IMR-90 (cell line): Measurements from ENCODE around the gene CORO7. TPM values are rescaled to one million over a fixed set of nuclear protein-coding genes. Genes with fewer than 3 reads are reported as not detected.

Source experiments
- ATAC-seq: fragments of 200-7000 bp; cut with Tn5 transposase; 2 replicates; pipeline ENCODE4 v1.9.1; 2020; ENCODE audit warnings: low read depth, mild to moderate bottlenecking, moderate library complexity
- Bru-seq: library from RNA; stranded (reverse); fragments of 400-500 nt; gene quantifications from one replicate; lab custom pipeline; 2021; lab: Mats Ljungman, UMichigan
- BruChase-seq, 2 experiments: library from RNA; stranded (reverse); fragments of 400-500 nt; gene quantifications; one replicate each; lab custom pipeline; 2021; lab: Mats Ljungman, UMichigan
- BruUV-seq: library from RNA; stranded (reverse); fragments of 400-500 nt; replicated peaks from 2 replicates; lab custom pipeline; 2021; lab: Mats Ljungman, UMichigan
- CTCF ChIA-PET: fragments of 300-600 bp; formaldehyde crosslinking; extraction: SDS; loops from one replicate; lab custom pipeline; 2021; ENCODE audit warnings: antibody characterized with exemption; lab: Yijun Ruan, JAX
- POLR2A ChIA-PET: fragments of 300-600 bp; sonication (Branson Sonifier 250); formaldehyde crosslinking; loops from one replicate; lab custom pipeline; 2022; ENCODE audit warnings: antibody characterized with exemption; ENCODE audit not compliant: unreplicated experiment; lab: Charles Lee
- DNase-seq: peaks from one replicate; pipeline ENCODE4 v3.0.0; 2013
- H2AFZ ChIP-seq: replicated peaks from 2 replicates; pipeline ENCODE3; 2013; ENCODE audit warnings: low read length, mild to moderate bottlenecking; ENCODE audit not compliant: poor library complexity
- H2AK5ac ChIP-seq: 2 replicates; pipeline ENCODE4 v1.6.1; 2013; ENCODE audit warnings: low read depth, low read length, inconsistent platforms
- H2AK9ac ChIP-seq: replicated peaks from 2 replicates; pipeline ENCODE3; 2013; ENCODE audit warnings: mild to moderate bottlenecking, low read depth, low read length, moderate library complexity; ENCODE audit not compliant: poor library complexity
- H2BK120ac ChIP-seq: 2 replicates; pipeline ENCODE4 v1.6.1; 2013; ENCODE audit warnings: low read depth, low read length, inconsistent platforms
- H2BK15ac ChIP-seq: 3 replicates; pipeline ENCODE4 v1.6.1; 2013; ENCODE audit warnings: low read depth, low read length, inconsistent platforms
- H2BK20ac ChIP-seq: 2 replicates; pipeline ENCODE4 v1.6.1; 2013; ENCODE audit warnings: low read depth, mild to moderate bottlenecking, inconsistent platforms, low read length, moderate library complexity
- H2BK5ac ChIP-seq: 2 replicates; pipeline ENCODE4 v1.6.1; 2013; ENCODE audit warnings: mild to moderate bottlenecking, low read depth, low read length, inconsistent platforms; ENCODE audit not compliant: poor library complexity, severe bottlenecking
- H3K14ac ChIP-seq: replicated peaks from 2 replicates; pipeline ENCODE4 v1.6.1; 2013; ENCODE audit warnings: low read depth, low read length, inconsistent platforms
- H3K18ac ChIP-seq: 2 replicates; pipeline ENCODE4 v1.6.1; 2013; ENCODE audit warnings: low read depth, low read length, control low read depth
- H3K23ac ChIP-seq: 2 replicates; pipeline ENCODE4 v1.6.1; 2013; ENCODE audit warnings: low read depth, low read length, inconsistent platforms
- H3K27ac ChIP-seq: 2 replicates; pipeline ENCODE4 v1.5.1; 2013; ENCODE audit warnings: mild to moderate bottlenecking, control low read depth, low read length; ENCODE audit not compliant: insufficient read depth
- H3K27me3 ChIP-seq: 2 replicates; pipeline ENCODE4 v1.6.1; 2013; ENCODE audit warnings: low read length; ENCODE audit not compliant: control insufficient read depth, insufficient read depth
- H3K36me3 ChIP-seq: 2 replicates; pipeline ENCODE4 v1.6.1; 2013; ENCODE audit warnings: low read length, mixed read lengths; ENCODE audit not compliant: control insufficient read depth, insufficient read depth
- H3K4ac ChIP-seq: 2 replicates; pipeline ENCODE4 v1.6.1; 2013; ENCODE audit warnings: low read depth, low read length, inconsistent platforms
- H3K4me1 ChIP-seq: 2 replicates; pipeline ENCODE4 v1.6.1; 2013; ENCODE audit warnings: low read length, mixed read lengths; ENCODE audit not compliant: control insufficient read depth, insufficient read depth
- H3K4me2 ChIP-seq: 2 replicates; pipeline ENCODE4 v1.6.1; 2013; ENCODE audit warnings: low read depth, mild to moderate bottlenecking, control low read depth, low read length, moderate library complexity
- H3K4me3 ChIP-seq: 2 replicates; pipeline ENCODE4 v1.5.1; 2013; ENCODE audit warnings: low read depth, mild to moderate bottlenecking, control low read depth, low read length, moderate library complexity; ENCODE audit not compliant: insufficient read depth
- H3K56ac ChIP-seq: 2 replicates; pipeline ENCODE4 v1.6.1; 2013; ENCODE audit warnings: low read length, inconsistent platforms; ENCODE audit not compliant: insufficient read depth; ENCODE audit errors: extremely low read depth
- H3K79me1 ChIP-seq, 2 experiments: 2 replicates each; pipeline ENCODE4 v1.6.1; 2013; ENCODE audit warnings: low read length in 2 of 2, inconsistent platforms in 1 of 2, low read depth in 1 of 2
- H3K9ac ChIP-seq: 2 replicates; pipeline ENCODE4 v1.6.1; 2013; ENCODE audit warnings: low read depth, low read length, control low read depth
- H3K9me1 ChIP-seq: 2 replicates; pipeline ENCODE4 v1.6.1; 2013; ENCODE audit warnings: low read length, inconsistent platforms; ENCODE audit not compliant: insufficient read depth
- H3K9me3 ChIP-seq: 2 replicates; pipeline ENCODE4 v1.6.1; 2013; ENCODE audit warnings: low read length; ENCODE audit not compliant: control insufficient read depth, insufficient read depth
- H4K20me1 ChIP-seq: 2 replicates; pipeline ENCODE4 v1.6.1; 2013; ENCODE audit warnings: low read length, inconsistent platforms; ENCODE audit not compliant: insufficient read depth
- H4K5ac ChIP-seq: 2 replicates; pipeline ENCODE4 v1.6.1; 2013; ENCODE audit warnings: mild to moderate bottlenecking, low read depth, low read length, control low read depth
- H4K8ac ChIP-seq, 2 experiments: 2 replicates each; pipeline ENCODE4 v1.6.1; 2013; ENCODE audit warnings: low read depth in 2 of 2, low read length in 2 of 2, control low read depth in 1 of 2, inconsistent platforms in 1 of 2
- H4K91ac ChIP-seq: 2 replicates; pipeline ENCODE4 v1.6.1; 2013; ENCODE audit warnings: low read depth, low read length, inconsistent platforms; ENCODE audit not compliant: insufficient read depth
- BHLHE40 ChIP-seq: fragments of 150-350 bp; IDR thresholded peaks from 2 replicates; pipeline ENCODE4 v1.6.1; 2016; ENCODE audit warnings: mild to moderate bottlenecking, low read depth, low read length
- ELK1 ChIP-seq: fragments of 150-350 bp; IDR thresholded peaks from 2 replicates; pipeline ENCODE4 v1.6.1; 2016; ENCODE audit warnings: low read depth, mild to moderate bottlenecking, low read length, moderate library complexity, borderline replicate concordance
- MAZ ChIP-seq: IDR thresholded peaks from 2 replicates; pipeline ENCODE4 v1.6.1; 2012; ENCODE audit warnings: low read depth, mild to moderate bottlenecking, low read length, improper control_type of control experiment, moderate library complexity, borderline replicate concordance
- NFE2L2 ChIP-seq: fragments of 150-350 bp; IDR thresholded peaks from 2 replicates; pipeline ENCODE4 v1.6.1; 2016; ENCODE audit warnings: low read depth, mild to moderate bottlenecking, low read length
- POLR2A ChIP-seq: IDR thresholded peaks from 2 replicates; pipeline ENCODE4 v1.6.1; 2012; ENCODE audit warnings: mild to moderate bottlenecking, low read depth, low read length
- RAD21 ChIP-seq: IDR thresholded peaks from 2 replicates; pipeline ENCODE4 v1.6.1; 2012; ENCODE audit warnings: low read length, improper control_type of control experiment
- RCOR1 ChIP-seq: IDR thresholded peaks from 2 replicates; pipeline ENCODE4 v1.6.1; 2012; ENCODE audit warnings: mild to moderate bottlenecking, low read length, improper control_type of control experiment; ENCODE audit not compliant: insufficient replicate concordance
- RFX5 ChIP-seq: IDR thresholded peaks from 2 replicates; pipeline ENCODE4 v1.8.0; 2012; ENCODE audit warnings: low read depth, mild to moderate bottlenecking, low read length, moderate library complexity
- USF2 ChIP-seq: fragments of 150-350 bp; IDR thresholded peaks from 2 replicates; pipeline ENCODE4 v1.6.1; 2017; ENCODE audit warnings: mild to moderate bottlenecking, antibody characterized with exemption, low read length, low read depth
- WGBS, 2 experiments: methylation state at CpG; one replicate each; pipeline versions ENCODE4 v1.1.5 to v1.1.7; 2013; ENCODE audit warnings: missing lambda C conversion rate in 2 of 2; ENCODE audit not compliant: insufficient read length in 1 of 2; ENCODE audit errors: extremely low coverage in 2 of 2; 5-methylcytosine and 5-hydroxymethylcytosine counted together
- dilution Hi-C: fragments of 300-500 bp; cut with HindIII; formaldehyde crosslinking; loops from one replicate; pipeline ENCODE4 v1.14.3; 2018; ENCODE audit warnings: low sequenced_read_pairs; ENCODE audit not compliant: unreplicated experiment
- in situ Hi-C: fragments of 300-500 bp; cut with MboI; formaldehyde crosslinking; loops from 3 replicates; pipeline ENCODE4 v1.14.3; 2019; ENCODE audit warnings: low sequenced_read_pairs, inconsistent platforms, mixed read lengths
- intact Hi-C: fragments of 100-400 bp; cut with micrococcal nuclease; formaldehyde crosslinking; loops from 2 replicates; pipeline ENCODE4 v1.10.0; 2022
- long read RNA-seq: library from polyadenylated mRNA; unstranded; transcript quantifications from one replicate; pipeline ENCODE4 v2.0.0, GENCODE V29; 2021; ENCODE audit not compliant: unreplicated experiment
- polyA plus RNA-seq, 3 experiments: library from polyadenylated mRNA; depleted of rRNA; stranded (reverse); fragments of >200 nt; gene quantifications; 2 replicates each; pipeline ENCODE4 v1.2.3, GENCODE V29; 2012; ENCODE audit warnings: low replicate concordance in 1 of 3
- total RNA-seq: library from RNA; depleted of rRNA; stranded (reverse); fragments of >200 nt; gene quantifications from 2 replicates; pipeline ENCODE4 v1.2.3, GENCODE V29; 2012; rRNA removed
- TF ChIP-seq, protein P1 (sequence below): conservative IDR thresholded peaks from 2 replicates; pipeline ENCODE4 v1.5.1; 2012; ENCODE audit warnings: mild to moderate bottlenecking, low read depth, low read length, improper control_type of control experiment

CORO7 gene
- 6.3 and 7.8 TPM in 2 replicates for total RNA-seq
- polyA plus RNA-seq (2012; rRNA removed), result 23.6 and 26.7 TPM in 2 replicates
- polyA plus RNA-seq (2012; cell fraction: cytosol; rRNA removed), result 4.2 and 9.3 TPM in 2 replicates
- polyA plus RNA-seq (2012; cell fraction: nucleus; rRNA removed; ENCODE audit: low replicate concordance), result 135 and 301 TPM in 2 replicates
- Bru-seq, nascent RNA, result percentile 56 among the genes with signal in this experiment
- percentile 68 among the genes with signal in this experiment for BruChase-seq, experiment 1, labeled RNA remaining after a 6-hour chase
- percentile 47 among the genes with signal in this experiment for BruChase-seq, experiment 2, labeled RNA remaining after a 2-hour chase
- long read RNA-seq, partial matches to known transcripts, result 4 of 15 reads
- long read RNA-seq, other reads (novel, unspliced or antisense), result 9 of 15 reads

DNA sequence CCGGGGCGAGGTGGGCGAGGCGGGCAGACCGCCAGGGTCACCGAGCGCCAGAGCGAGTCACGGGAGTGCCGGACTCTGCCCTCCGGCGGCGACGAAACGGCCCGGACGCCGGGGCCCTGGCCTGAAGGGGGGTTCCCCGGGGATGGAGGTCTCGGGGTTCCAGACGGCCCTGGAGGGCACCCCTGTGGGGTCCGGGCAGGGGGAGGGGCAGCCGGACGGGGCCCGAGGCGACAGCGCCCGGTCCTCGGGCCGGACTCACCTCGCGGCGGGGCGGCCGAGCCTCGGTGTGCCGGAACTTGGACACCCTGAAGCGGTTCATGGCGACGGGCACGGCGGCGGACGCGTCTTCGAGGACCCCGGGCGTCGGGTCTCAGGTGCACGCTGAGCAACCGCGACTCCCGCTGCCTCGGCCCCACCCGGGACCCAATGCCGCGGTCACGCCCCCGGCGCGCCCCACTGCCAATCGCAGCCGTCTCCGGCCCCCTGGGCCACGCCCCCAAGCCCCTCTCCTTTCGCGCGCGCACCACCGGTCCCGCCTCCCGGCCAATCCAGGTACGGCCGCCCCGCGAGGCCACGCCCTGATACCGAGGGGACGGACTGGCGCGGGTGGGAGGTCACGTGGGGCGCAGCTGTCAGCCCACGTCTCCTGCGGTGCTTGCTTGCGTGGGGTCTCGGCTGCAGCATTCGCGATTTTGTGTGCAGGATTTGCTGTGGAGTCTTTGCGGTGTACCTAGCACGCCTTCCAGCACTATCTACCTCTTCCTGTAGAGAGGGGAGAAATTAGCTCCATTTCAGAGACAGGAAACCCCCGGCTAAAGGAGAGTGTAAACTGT, at the start of gene CORO7:
CORO7 (minus strand) TSS at position 397 of the 833 bp plus-strand sequence; CDS start at position 319, 78 bp downstream.
- Histone ChIP-seq H2BK120ac (peak within 1 kb of the TSS; percentile 3; the same call in 1 of the 2 replicates), H3K9me1 (peaks cover 12% of the 10 kb centered on the region), H2BK5ac (peak within 1 kb of the TSS; percentile 11), H3K56ac (no peak within 1 kb of the TSS; the same call in 1 of the 2 replicates), H3K4me1 (peaks cover 9% of the 10 kb centered on the region), H3K4me3 (peak within 1 kb of the TSS; percentile 79), H3K14ac (peak within 1 kb of the TSS; percentile 85), H3K4me2 (peak within 1 kb of the TSS; percentile 99), H3K36me3 (peaks cover 7% of the 10 kb centered on the region), H2BK20ac (no peak within 1 kb of the TSS), H3K23ac (peak within 1 kb of the TSS; percentile 96), H3K9ac (peak within 1 kb of the TSS; percentile 56), H2AFZ (peak within 1 kb of the TSS; percentile 93), H3K27ac (peak within 1 kb of the TSS; percentile 65), H2AK9ac (peak within 1 kb of the TSS; percentile 97), H3K18ac (no peak within 1 kb of the TSS), H3K9me3 (no peaks in the 10 kb centered on the region), H4K8ac (peak within 1 kb of the TSS in 1 of 2 experiments; percentile 87; a peak in 3 of 4 replicates), H3K79me1 (peaks cover 15 to 44% of the 10 kb centered on the region in 2 experiments), H3K27me3 (no peaks in the 10 kb centered on the region), H4K20me1 (peaks cover 35% of the 10 kb centered on the region), H3K4ac (peak within 1 kb of the TSS; percentile 74), H4K91ac (peak within 1 kb of the TSS; percentile 46; the same call in 1 of the 2 replicates), H2AK5ac (peak within 1 kb of the TSS; percentile 94), H4K5ac (no peak within 1 kb of the TSS; the same call in 1 of the 2 replicates), H2BK15ac (peak within 1 kb of the TSS; percentile 44; the same call in 1 of the 3 replicates)
- in situ Hi-C loops (no loop called here), intact Hi-C loops (loop anchor here (10.0 kb wide), 1 partner anchor 128 kb away; no protein-coding TSS in a partner anchor), dilution Hi-C loops (no loop called here)
- DNase-seq (peak; percentile 76), ATAC-seq (peak; percentile 97)
- BruUV-seq, result no TSS peak
- ChIA-PET POLR2A (interaction anchor here (0.6 kb wide), 1 partner anchor 101 kb away, joined by 9 read pairs; no protein-coding TSS in a partner anchor), CTCF (interaction anchor here (0.6 to 1.3 kb wide), 2 partner anchors 12 to 14 kb away, joined by 3 to 4 read pairs; no protein-coding TSS in a partner anchor)
- WGBS, 2 experiments, result 0% methylated on average over 43 of the region's 92 CpGs; no CpG with 5 or more reads in 1 of the 2 experiments
- TF ChIP-seq NFE2L2, result no peak
- TF ChIP-seq POLR2A, result peak; percentile 61
- peak; percentile 42; the same call in 1 of the 2 replicates for TF ChIP-seq MAZ
- TF ChIP-seq USF2, result peak; percentile 96
- TF ChIP-seq RCOR1, result no peak
- TF ChIP-seq RAD21, result no peak
- TF ChIP-seq, protein P1, sequence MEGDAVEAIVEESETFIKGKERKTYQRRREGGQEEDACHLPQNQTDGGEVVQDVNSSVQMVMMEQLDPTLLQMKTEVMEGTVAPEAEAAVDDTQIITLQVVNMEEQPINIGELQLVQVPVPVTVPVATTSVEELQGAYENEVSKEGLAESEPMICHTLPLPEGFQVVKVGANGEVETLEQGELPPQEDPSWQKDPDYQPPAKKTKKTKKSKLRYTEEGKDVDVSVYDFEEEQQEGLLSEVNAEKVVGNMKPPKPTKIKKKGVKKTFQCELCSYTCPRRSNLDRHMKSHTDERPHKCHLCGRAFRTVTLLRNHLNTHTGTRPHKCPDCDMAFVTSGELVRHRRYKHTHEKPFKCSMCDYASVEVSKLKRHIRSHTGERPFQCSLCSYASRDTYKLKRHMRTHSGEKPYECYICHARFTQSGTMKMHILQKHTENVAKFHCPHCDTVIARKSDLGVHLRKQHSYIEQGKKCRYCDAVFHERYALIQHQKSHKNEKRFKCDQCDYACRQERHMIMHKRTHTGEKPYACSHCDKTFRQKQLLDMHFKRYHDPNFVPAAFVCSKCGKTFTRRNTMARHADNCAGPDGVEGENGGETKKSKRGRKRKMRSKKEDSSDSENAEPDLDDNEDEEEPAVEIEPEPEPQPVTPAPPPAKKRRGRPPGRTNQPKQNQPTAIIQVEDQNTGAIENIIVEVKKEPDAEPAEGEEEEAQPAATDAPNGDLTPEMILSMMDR, result no peak
- no peak for TF ChIP-seq RFX5
- TF ChIP-seq BHLHE40, result no peak
- no peak for TF ChIP-seq ELK1
